ENCODE measurements around the gene KRTAP19-4. TPM values are rescaled to one million over a fixed set of nuclear protein-coding genes. Genes with fewer than 3 reads are reported as not detected.

The KRTAP19-4 gene

GRCh38 chr21:30447056-30447455, 49.9 kb downstream of the KRTAP19-4 start:
- H2BK12ac ChIP-seq (ENCODE audit: low read length), result no peak overlapping the region
- H3K9me3 ChIP-seq (replicated peaks in 1 of 2; ENCODE audit: control insufficient read depth in 2 of 2, insufficient read depth in 1 of 2, low read depth in 1 of 2, low read length in 2 of 2), result no peaks in the 10 kb centered on the region
- no peak overlapping the region for H2AFZ ChIP-seq (ENCODE audit: low read length)
- no peak overlapping the region for H4K8ac ChIP-seq (ENCODE audit: low read depth, low read length)
- no peak overlapping the region for H2AK5ac ChIP-seq (ENCODE audit: low read depth, low read length)
- H3K9ac ChIP-seq (ENCODE audit: low read depth, low read length, poor library complexity), result no peak overlapping the region
- H2BK120ac ChIP-seq (ENCODE audit: low read depth, low read length), result no peak overlapping the region
- no peak overlapping the region for H4K91ac ChIP-seq (ENCODE audit: low read depth, low read length, poor library complexity)
- WGBS, 2 donors (ENCODE audit: extremely low coverage in 2 of 2, insufficient read length in 2 of 2, insufficient replicate concordance in 1 of 2), result no CpG with 5 or more reads among the region's 4 CpGs
- H3K23ac ChIP-seq (ENCODE audit: low read depth, low read length, poor library complexity), result no peak overlapping the region
- H3K27ac ChIP-seq (replicated peaks; ENCODE audit: low read length), result no peak overlapping the region
- no peak overlapping the region for H3K4me3 ChIP-seq (ENCODE audit: low read length in 2 of 2)
- H3K36me3 ChIP-seq (replicated peaks in 1 of 2; ENCODE audit: control insufficient read depth in 2 of 2, insufficient read depth in 2 of 2, low read length in 2 of 2), result no peaks in the 10 kb centered on the region
- no peak overlapping the region for H2BK5ac ChIP-seq (ENCODE audit: low read length)
- H3K27me3 ChIP-seq (ENCODE audit: control insufficient read depth in 3 of 3, insufficient read depth in 3 of 3, low read depth in 1 of 3, low read length in 3 of 3), result no peaks in the 10 kb centered on the region
- no peak overlapping the region for H3K4ac ChIP-seq (ENCODE audit: low read length)
- no peak overlapping the region for H2BK15ac ChIP-seq (ENCODE audit: low read length)
- no peaks in the 10 kb centered on the region for H3K79me1 ChIP-seq (ENCODE audit: low read depth, low read length)
- H3K4me1 ChIP-seq (ENCODE audit: control insufficient read depth in 2 of 2, insufficient read depth in 1 of 2, low read depth in 1 of 2, low read length in 2 of 2), result no peaks in the 10 kb centered on the region
- no peak overlapping the region for H3K14ac ChIP-seq (ENCODE audit: low read length)
- no peak overlapping the region for H3K4me2 ChIP-seq (ENCODE audit: insufficient read depth, low read length, poor library complexity, severe bottlenecking)
- H3K18ac ChIP-seq (ENCODE audit: low read length), result no peak overlapping the region
- no peak for DNase-seq (ENCODE audit: low spot score)

Small RNA genes lying within 50 kb of the gene (small RNA-seq; reads per million reads assigned to genes)
- gene AP000567.1 (ENCODE audit: insufficient read depth) (not detected), gene KRTAP19-10P (ENCODE audit: insufficient read depth) (not detected), gene KRTAP19-11P (ENCODE audit: insufficient read depth) (not detected), gene KRTAP19-9P (ENCODE audit: insufficient read depth) (not detected)

All from neuronal stem cell (in vitro differentiated cells).